ENCODE measurements around the gene STXBP1.

DNA sequence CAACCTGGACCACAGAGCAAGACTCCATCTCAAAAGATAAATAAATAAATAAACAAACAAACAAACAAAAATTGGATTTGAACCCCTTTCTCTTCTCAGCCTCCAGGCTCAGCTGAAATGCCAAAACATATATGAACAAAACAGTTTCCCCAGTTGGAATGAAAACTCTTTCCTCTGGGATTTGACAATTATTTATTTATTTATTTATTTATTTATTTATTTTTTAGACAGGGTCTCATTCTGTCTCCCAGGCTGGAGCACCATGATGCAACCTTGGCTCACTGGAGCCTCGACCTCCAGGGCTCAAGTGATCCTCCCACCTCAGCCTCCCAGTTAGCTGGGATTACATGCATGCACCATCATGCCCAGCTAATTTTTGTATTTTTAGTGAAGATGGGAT is 6.0 kb upstream of the STXBP1 start:
- TF ChIP-seq, protein P1, sequence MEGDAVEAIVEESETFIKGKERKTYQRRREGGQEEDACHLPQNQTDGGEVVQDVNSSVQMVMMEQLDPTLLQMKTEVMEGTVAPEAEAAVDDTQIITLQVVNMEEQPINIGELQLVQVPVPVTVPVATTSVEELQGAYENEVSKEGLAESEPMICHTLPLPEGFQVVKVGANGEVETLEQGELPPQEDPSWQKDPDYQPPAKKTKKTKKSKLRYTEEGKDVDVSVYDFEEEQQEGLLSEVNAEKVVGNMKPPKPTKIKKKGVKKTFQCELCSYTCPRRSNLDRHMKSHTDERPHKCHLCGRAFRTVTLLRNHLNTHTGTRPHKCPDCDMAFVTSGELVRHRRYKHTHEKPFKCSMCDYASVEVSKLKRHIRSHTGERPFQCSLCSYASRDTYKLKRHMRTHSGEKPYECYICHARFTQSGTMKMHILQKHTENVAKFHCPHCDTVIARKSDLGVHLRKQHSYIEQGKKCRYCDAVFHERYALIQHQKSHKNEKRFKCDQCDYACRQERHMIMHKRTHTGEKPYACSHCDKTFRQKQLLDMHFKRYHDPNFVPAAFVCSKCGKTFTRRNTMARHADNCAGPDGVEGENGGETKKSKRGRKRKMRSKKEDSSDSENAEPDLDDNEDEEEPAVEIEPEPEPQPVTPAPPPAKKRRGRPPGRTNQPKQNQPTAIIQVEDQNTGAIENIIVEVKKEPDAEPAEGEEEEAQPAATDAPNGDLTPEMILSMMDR (IDR thresholded peaks at IDR 0.05), result no peak
- no peak for TF ChIP-seq POLR2A (IDR thresholded peaks at IDR 0.05)

Data from right lobe of liver (tissue), 4 donors.